ENCODE results near the gene ZG16B.
A peak's percentile ranks its signal among the peaks of the same experiment; 100 is the strongest.

Gene ZG16B

GRCh38 chr16:2808181-2808580 lies 21.9 kb upstream of the ZG16B start:
- no peak for FAIRE-seq

GRCh38 chr16:2809149-2809760 lies 20.8 kb upstream of the ZG16B start:
- no peak for FAIRE-seq

- FAIRE-seq: no peak
Observed at GRCh38 chr16:2810651-2811050, 19.5 kb upstream of the ZG16B start.

GRCh38 chr16:2811703-2812471 lies 18.2 kb upstream of the ZG16B start:
- FAIRE-seq: no peak

- FAIRE-seq: no peak
Observed at GRCh38 chr16:2813771-2814221, 16.3 kb upstream of the ZG16B start.

- FAIRE-seq: no peak
Observed at GRCh38 chr16:2814551-2815298, 15.4 kb upstream of the ZG16B start.

GRCh38 chr16:2815299-2815771 lies 14.8 kb upstream of the ZG16B start:
- FAIRE-seq: no peak

GRCh38 chr16:2816751-2817339 lies 13.3 kb upstream of the ZG16B start, which contains the start of gene PRSS21:
Gene PRSS21 (plus strand): TSS chr16:2817237. CDS start chr16:2817269, 32 bp downstream.
- FAIRE-seq: no peak

GRCh38 chr16:2817340-2818271 lies 12.5 kb upstream of the ZG16B start:
- FAIRE-seq: no peak

- FAIRE-seq: no peak
Observed at GRCh38 chr16:2818272-2818876, 11.7 kb upstream of the ZG16B start.

GRCh38 chr16:2819179-2819938 lies 10.7 kb upstream of the ZG16B start:
- no peak for FAIRE-seq

- FAIRE-seq: no peak
Observed at GRCh38 chr16:2819939-2820835, 9.9 kb upstream of the ZG16B start.

- no peak for FAIRE-seq
Observed at GRCh38 chr16:2820836-2821486, 9.1 kb upstream of the ZG16B start.

- FAIRE-seq: no peak
Observed at GRCh38 chr16:2821487-2822157, 8.5 kb upstream of the ZG16B start.

GRCh38 chr16:2822158-2822495 lies 8.0 kb upstream of the ZG16B start:
- FAIRE-seq: no peak

GRCh38 chr16:2822496-2822895 lies 7.6 kb upstream of the ZG16B start:
- FAIRE-seq: peak; percentile 63

- no peak for FAIRE-seq
Observed at GRCh38 chr16:2824626-2825025, 5.5 kb upstream of the ZG16B start.

GRCh38 chr16:2825049-2825742 lies 4.9 kb upstream of the ZG16B start:
- FAIRE-seq: no peak
